Panc1 (cell line): ENCODE data around the gene SESN1. TPM values are rescaled to one million over a fixed set of nuclear protein-coding genes. Genes with fewer than 3 reads are reported as not detected.

Experiments used
- ATAC-seq: fragments of 200-7000 bp; cut with Tn5 transposase; 2 replicates; pipeline ENCODE4 v1.9.1; 2020; ENCODE audit warnings: mild to moderate bottlenecking, moderate library complexity
- BruUV-seq: library from RNA; stranded (reverse); fragments of 400-500 nt; replicated peaks from 2 replicates; lab custom pipeline; 2021; lab: Mats Ljungman, UMichigan
- CTCF ChIA-PET: fragments of 300-600 bp; sonication (Branson Sonifier 250); formaldehyde crosslinking; loops from one replicate; lab custom pipeline; 2022; ENCODE audit warnings: antibody characterized with exemption; lab: Charles Lee
- POLR2A ChIA-PET: fragments of 300-600 bp; sonication (Branson Sonifier 250); formaldehyde crosslinking; loops from one replicate; lab custom pipeline; 2022; ENCODE audit warnings: antibody characterized with exemption; lab: Charles Lee
- DNase-seq: peaks from one replicate; pipeline ENCODE4 v3.0.0-alpha.2; 2010; ENCODE audit warnings: low read depth, low spot score
- H3K27ac ChIP-seq: 2 replicates; pipeline ENCODE4 v1.5.1; 2011; ENCODE audit warnings: mild to moderate bottlenecking, low read length, inconsistent platforms
- H3K27me3 ChIP-seq: fragments of 200-500 bp; sonication (Bioruptor generic); 2 replicates; pipeline ENCODE4 v1.6.0; 2014; ENCODE audit warnings: low read length, inconsistent platforms; ENCODE audit not compliant: control insufficient read depth, insufficient read depth
- H3K36me3 ChIP-seq: fragments of 200-500 bp; sonication (Bioruptor generic); 2 replicates; pipeline ENCODE4 v1.5.1; 2014; ENCODE audit warnings: inconsistent platforms, mild to moderate bottlenecking, low read length, moderate library complexity; ENCODE audit not compliant: control insufficient read depth, insufficient read depth
- H3K4me1 ChIP-seq: 2 replicates; pipeline ENCODE4 v1.5.1; 2011; ENCODE audit warnings: inconsistent platforms, mild to moderate bottlenecking, low read length, moderate library complexity; ENCODE audit not compliant: control insufficient read depth, insufficient read depth
- H3K4me3 ChIP-seq, 2 experiments: 2 replicates each; pipeline ENCODE4 v1.5.1; 2011 to 2012; ENCODE audit warnings: low read depth in 2 of 2, low read length in 2 of 2, mild to moderate bottlenecking in 2 of 2, inconsistent platforms in 1 of 2, moderate library complexity in 1 of 2
- H3K9me3 ChIP-seq: fragments of 200-500 bp; sonication (Bioruptor generic); 2 replicates; pipeline ENCODE4 v1.5.1; 2014; ENCODE audit warnings: low read depth, mild to moderate bottlenecking, inconsistent platforms, low read length, moderate library complexity; ENCODE audit not compliant: control insufficient read depth, insufficient read depth
- CTCF ChIP-seq: fragments of 450-650 bp; IDR thresholded peaks from 2 replicates; pipeline ENCODE4 v1.5.1; 2017; ENCODE audit warnings: mild to moderate bottlenecking
- POLR2AphosphoS5 ChIP-seq: IDR thresholded peaks from 2 replicates; pipeline ENCODE4 v1.6.1; 2012; ENCODE audit warnings: mild to moderate bottlenecking, low read depth, low read length, moderate library complexity
- REST ChIP-seq, 2 experiments: IDR thresholded peaks; 2 replicates each; pipeline ENCODE4 v1.6.1; 2011 to 2012; ENCODE audit warnings: low read depth in 2 of 2, control low read depth in 1 of 2, low read length in 1 of 2, mild to moderate bottlenecking in 1 of 2, moderate library complexity in 1 of 2; ENCODE audit not compliant: insufficient read depth in 1 of 2
- SIN3A ChIP-seq: IDR thresholded peaks from 2 replicates; pipeline ENCODE4 v1.6.1; 2012; ENCODE audit warnings: low read depth, mild to moderate bottlenecking, low read length, moderate library complexity, borderline replicate concordance; ENCODE audit not compliant: insufficient read depth
- TCF7L2 ChIP-seq: IDR thresholded peaks from 2 replicates; pipeline ENCODE4 v1.6.1; 2011; ENCODE audit warnings: mild to moderate bottlenecking, low read depth, low read length, inconsistent platforms
- in situ Hi-C: cut with HindIII; loops from 2 replicates; pipeline ENCODE4 v1.10.0; 2016; ENCODE audit warnings: low sequenced_read_pairs, low pct_unique_long_range_greater_than_20kb
- intact Hi-C: fragments of 100-400 bp; cut with micrococcal nuclease; formaldehyde crosslinking; loops from one replicate; pipeline ENCODE4 v1.10.0; 2022; ENCODE audit not compliant: unreplicated experiment
- total RNA-seq: library from RNA; stranded (reverse); gene quantifications from one replicate; pipeline ENCODE4 v1.2.1, GENCODE V29; 2021; ENCODE audit not compliant: unreplicated experiment

SESN1 gene
- total RNA-seq, 1 experiment from 2014 or later, result 11.3 TPM

GRCh38 chr6:109024784-109025183 lies 69.9 kb downstream of the SESN1 start:
- H3K4me1 ChIP-seq, result no peaks in the 10 kb centered on the region
- H3K27ac ChIP-seq, result no peak overlapping the region
- no peaks in the 10 kb centered on the region for H3K27me3 ChIP-seq
- intact Hi-C loops, result no loop called here
- ATAC-seq (no peak), DNase-seq (no peak)
- in situ Hi-C loops, result no loop called here
- no TSS peak for BruUV-seq
- ChIA-PET CTCF (no interaction called here), POLR2A (no interaction called here)
- TF ChIP-seq TCF7L2 (no peak), CTCF (peak; percentile 14), SIN3A (no peak)
- no peaks in the 10 kb centered on the region for H3K9me3 ChIP-seq
- H3K36me3 ChIP-seq, result no peaks in the 10 kb centered on the region
- H3K4me3 ChIP-seq, result no peak overlapping the region

GRCh38 chr6:109024368-109024767 lies 70.3 kb downstream of the SESN1 start:
- Histone ChIP-seq H3K9me3 (no peaks in the 10 kb centered on the region), H3K27ac (no peak overlapping the region), H3K4me3 (no peak overlapping the region), H3K27me3 (no peaks in the 10 kb centered on the region), H3K36me3 (no peaks in the 10 kb centered on the region), H3K4me1 (no peaks in the 10 kb centered on the region)
- no peak for DNase-seq
- BruUV-seq, result no TSS peak
- POLR2A ChIA-PET, result no interaction called here
- TF ChIP-seq POLR2AphosphoS5, result no peak
- no peak for TF ChIP-seq SIN3A
- no peak for TF ChIP-seq REST (IDR thresholded peaks at IDR 0.05; ENCODE audit: insufficient read depth in 1 of 2, low read depth in 2 of 2, low read length in 1 of 2)
- TF ChIP-seq TCF7L2, result no peak
- no peak for TF ChIP-seq CTCF
- CTCF ChIA-PET, result no interaction called here
- no peak for ATAC-seq
- intact Hi-C loops (no loop called here), in situ Hi-C loops (no loop called here)
